ENCODE results near the gene CYP4F2. TPM values are rescaled to one million over a fixed set of nuclear protein-coding genes. Genes with fewer than 3 reads are reported as not detected.
"Not testable (repeated sequence)": the region's sequence is repeated elsewhere in the genome, so short reads cannot be mapped to it uniquely, and the experiment has no call there.

CYP4F2 gene
- total and polyA plus RNA-seq, 8 donors, result 0.09 to 0.43 (median 0.30) TPM; not detected in 4

GRCh38 chr19:15936173-15936572 lies 38.3 kb upstream of the CYP4F2 start:
- no peaks in the 10 kb centered on the region for H3K9me3 ChIP-seq
- no peak for FAIRE-seq
- no peaks in the 10 kb centered on the region for H3K27me3 ChIP-seq
- peaks cover 0 to 11% (median 5%) of the 10 kb centered on the region in 3 donors for H3K4me1 ChIP-seq
- no peak overlapping the region for H3K4me3 ChIP-seq
- intact Hi-C loops (cut with DNase I), result no loop called here
- H3K27ac ChIP-seq, result no peak overlapping the region
- TF ChIP-seq CTCF (IDR thresholded peaks at IDR 0.05), result no peak
- H3K36me3 ChIP-seq, result no peaks in the 10 kb centered on the region
- 85 to 90% methylated on average over 3 of the region's 3 CpGs for WGBS, 2 donors
- DNase-seq, result no peak
- ATAC-seq, result no peak

GRCh38 chr19:15935167-15935702 lies 37.4 kb upstream of the CYP4F2 start:
- intact Hi-C loops (cut with DNase I), result no loop called here
- Histone ChIP-seq H3K36me3 (no peaks in the 10 kb centered on the region), H3K27ac (peak overlapping the region; percentile 38 to 90 (median 79)), H3K4me3 (no peak overlapping the region), H3K9me3 (no peaks in the 10 kb centered on the region), H3K4me1 (peaks cover 0 to 11% (median 5%) of the 10 kb centered on the region in 3 donors), H3K27me3 (no peaks in the 10 kb centered on the region)
- no peak for TF ChIP-seq CTCF (IDR thresholded peaks at IDR 0.05)
- FAIRE-seq, result no peak
- DNase-seq, result peak in 1 of 6 donors; percentile 36
- peak; percentile 14 to 44 (median 22) for ATAC-seq
- 15 to 21% methylated on average over 3 of the region's 3 CpGs for WGBS, 2 donors

GRCh38 chr19:15934332-15935078 lies 36.6 kb upstream of the CYP4F2 start, which contains the start of gene CYP4F11:
CYP4F11 (minus strand) TSS chr19:15934529; CDS start chr19:15934408, 121 bp downstream.
- intact Hi-C loops (cut with DNase I), result no loop called here
- TF ChIP-seq CTCF (IDR thresholded peaks at IDR 0.05), result no peak
- H3K4me3 ChIP-seq, result peak within 1 kb of the TSS in 1 of 4 donors; percentile 21
- ATAC-seq, result peak; percentile 95 to 98 (median 96)
- H3K27ac ChIP-seq, result peak within 1 kb of the TSS; percentile 38 to 90 (median 79)
- no peaks in the 10 kb centered on the region for H3K36me3 ChIP-seq
- H3K9me3 ChIP-seq, result no peaks in the 10 kb centered on the region
- WGBS, 2 donors, result 25 to 30% methylated on average over 10 of the region's 10 CpGs
- H3K27me3 ChIP-seq, result no peaks in the 10 kb centered on the region
- DNase-seq, result peak; percentile 60 to 98 (median 92)
- peaks cover 0 to 11% (median 5%) of the 10 kb centered on the region in 3 donors for H3K4me1 ChIP-seq
- no peak for FAIRE-seq

GRCh38 chr19:15933761-15934331 lies 36.0 kb upstream of the CYP4F2 start:
- H3K4me3 ChIP-seq, FAIRE-seq: not testable (repeated sequence)
- WGBS, 2 donors, result 34 to 85% methylated on average over 12 of the region's 12 CpGs

GRCh38 chr19:15928321-15928720 lies 30.4 kb upstream of the CYP4F2 start:
- Histone ChIP-seq H3K9me3 (no peaks in the 10 kb centered on the region), H3K4me1 (no peaks in the 10 kb centered on the region), H3K27me3 (no peaks in the 10 kb centered on the region), H3K27ac (no peak overlapping the region), H3K36me3 (no peaks in the 10 kb centered on the region), H3K4me3 (no peak overlapping the region)
- FAIRE-seq (no peak), DNase-seq (no peak), ATAC-seq (no peak)
- no peak for TF ChIP-seq CTCF (IDR thresholded peaks at IDR 0.05)
- intact Hi-C loops (cut with DNase I), result no loop called here
- WGBS, 2 donors, result 83 to 92% methylated on average over 3 of the region's 3 CpGs

More at GRCh38 chr19:15933761-15934331, 36.0 kb upstream of the CYP4F2 start:
- H3K4me1 ChIP-seq, result peaks cover 0 to 11% (median 5%) of the 10 kb centered on the region in 3 donors
- H3K27me3 ChIP-seq; H3K36me3 ChIP-seq; H3K9me3 ChIP-seq; intact Hi-C loops (cut with DNase I); ATAC-seq: not testable (repeated sequence)
- DNase-seq, result peak in 1 of 6 donors; percentile 65
- peak overlapping the region in 3 of 4 donors; percentile 77 to 90 (median 81) for H3K27ac ChIP-seq

Measured in pancreas (tissue), 10 donors.